ENCODE measurements around the gene MS4A6E.
"Not testable (repeated sequence)": the region's sequence is repeated elsewhere in the genome, so short reads cannot be mapped to it uniquely, and the experiment has no call there.

Gene MS4A6E

GRCh38 chr11:60336767-60337391 lies 9.8 kb downstream of the MS4A6E start:
- DNase-seq (ENCODE audit: low read depth) = no peak

GRCh38 chr11:60338053-60338452 lies 11.0 kb downstream of the MS4A6E start:
- DNase-seq (ENCODE audit: low read depth) = no peak

GRCh38 chr11:60339356-60339755 lies 12.3 kb downstream of the MS4A6E start:
- DNase-seq (ENCODE audit: low read depth) = no peak

- DNase-seq (ENCODE audit: low read depth) = no peak
Measured at GRCh38 chr11:60343094-60343704, 16.1 kb downstream of the MS4A6E start.

- no peak for DNase-seq (ENCODE audit: low read depth)
Measured at GRCh38 chr11:60344146-60344545, 17.1 kb downstream of the MS4A6E start.

GRCh38 chr11:60345489-60345888 lies 18.4 kb downstream of the MS4A6E start:
- DNase-seq (ENCODE audit: low read depth) = no peak

GRCh38 chr11:60347084-60347797 lies 20.2 kb downstream of the MS4A6E start:
- DNase-seq (ENCODE audit: low read depth) = no peak

- no peak for DNase-seq (ENCODE audit: low read depth)
Measured at GRCh38 chr11:60348116-60348515, 21.1 kb downstream of the MS4A6E start.

GRCh38 chr11:60349990-60350389 lies 22.9 kb downstream of the MS4A6E start:
- DNase-seq (ENCODE audit: low read depth) = no peak

- DNase-seq (ENCODE audit: low read depth) = no peak
Measured at GRCh38 chr11:60357771-60358170, 30.7 kb downstream of the MS4A6E start.

- no peak for DNase-seq (ENCODE audit: low read depth)
Measured at GRCh38 chr11:60360621-60361020, 33.6 kb downstream of the MS4A6E start.

GRCh38 chr11:60362241-60362640 lies 35.2 kb downstream of the MS4A6E start:
- no peak for DNase-seq (ENCODE audit: low read depth)

GRCh38 chr11:60363542-60364470 lies 36.8 kb downstream of the MS4A6E start:
- DNase-seq (ENCODE audit: low read depth) = peak; percentile 6

GRCh38 chr11:60366262-60366904 lies 39.3 kb downstream of the MS4A6E start:
- DNase-seq (ENCODE audit: low read depth) = not testable (repeated sequence)

- no peak for DNase-seq (ENCODE audit: low read depth)
Measured at GRCh38 chr11:60367009-60367408, 40.0 kb downstream of the MS4A6E start.

- DNase-seq (ENCODE audit: low read depth) = no peak
Measured at GRCh38 chr11:60367896-60368295, 40.8 kb downstream of the MS4A6E start.

GRCh38 chr11:60370252-60370810 lies 43.3 kb downstream of the MS4A6E start:
- DNase-seq (ENCODE audit: low read depth) = no peak

- DNase-seq (ENCODE audit: low read depth) = no peak
Measured at GRCh38 chr11:60370811-60371298, 43.8 kb downstream of the MS4A6E start.

GRCh38 chr11:60371386-60371785 lies 44.3 kb downstream of the MS4A6E start:
- DNase-seq (ENCODE audit: low read depth) = no peak

GRCh38 chr11:60371854-60372253 lies 44.8 kb downstream of the MS4A6E start:
- DNase-seq (ENCODE audit: low read depth) = no peak

GRCh38 chr11:60372767-60373166 lies 45.7 kb downstream of the MS4A6E start:
- DNase-seq (ENCODE audit: low read depth) = no peak

Data from activated T-helper 1 cell treated with Interleukin-2 at 50 U/mL for 16 hours (primary cell).